HG02981 (cell line): ENCODE results near the gene SNED1.

Source experiments
- ATAC-seq: cut with Tn5 transposase; IDR thresholded peaks from one replicate; pipeline ENCODE4 v1.9.1; 2021; ENCODE audit warnings: mild to moderate bottlenecking, moderate library complexity; ENCODE audit not compliant: unreplicated experiment

Gene SNED1

GRCh38 chr2:240991378-240992263, 6.8 kb upstream of the SNED1 start:
- ATAC-seq, result no peak

- no peak for ATAC-seq
Measured at GRCh38 chr2:240992572-240993291, 5.7 kb upstream of the SNED1 start.

- ATAC-seq, result no peak
Measured at GRCh38 chr2:240993446-240994170, 4.8 kb upstream of the SNED1 start.

- ATAC-seq, result no peak
Measured at GRCh38 chr2:240994171-240994896, 4.1 kb upstream of the SNED1 start.

GRCh38 chr2:240995041-240996021, 3.1 kb upstream of the SNED1 start:
- no peak for ATAC-seq

- ATAC-seq, result no peak
Measured at GRCh38 chr2:240996161-240996833, 2.1 kb upstream of the SNED1 start.

- ATAC-seq, result no peak
Measured at GRCh38 chr2:240996834-240997140, 1.6 kb upstream of the SNED1 start.

GRCh38 chr2:240997141-240997855, 1.1 kb upstream of the SNED1 start:
- no peak for ATAC-seq

- ATAC-seq, result peak; percentile 23
Measured at GRCh38 chr2:240998706-240998994, 232 bp downstream of the SNED1 start.

GRCh38 chr2:240998995-240999791, 775 bp downstream of the SNED1 start:
- ATAC-seq, result peak; percentile 9

GRCh38 chr2:240999873-241000541, 1.6 kb downstream of the SNED1 start:
- no peak for ATAC-seq

GRCh38 chr2:241000831-241001321, 2.5 kb downstream of the SNED1 start:
- ATAC-seq, result no peak

- no peak for ATAC-seq
Measured at GRCh38 chr2:241001413-241002274, 3.2 kb downstream of the SNED1 start.

GRCh38 chr2:241002275-241003046, 4.0 kb downstream of the SNED1 start:
- no peak for ATAC-seq

- ATAC-seq, result no peak
Measured at GRCh38 chr2:241003047-241003360, 4.6 kb downstream of the SNED1 start.

GRCh38 chr2:241003369-241003768, 5.0 kb downstream of the SNED1 start:
- no peak for ATAC-seq
